HepG2 (cell line): ENCODE data around the gene HELT. TPM values are rescaled to one million over a fixed set of nuclear protein-coding genes. Genes with fewer than 3 reads are reported as not detected.

Experiments used
- ATAC-seq: fragments of 200-7000 bp; cut with Tn5 transposase; 3 replicates; pipeline ENCODE4 v1.9.1; 2020; ENCODE audit warnings: mild to moderate bottlenecking, moderate library complexity
- BruUV-seq: library from RNA; stranded (reverse); fragments of 400-500 nt; replicated peaks from 2 replicates; lab custom pipeline; 2021; lab: Mats Ljungman, UMichigan
- CTCF ChIA-PET: fragments of 300-600 bp; formaldehyde crosslinking; extraction: SDS; loops from one replicate; lab custom pipeline; 2021; ENCODE audit warnings: low total read pairs, inconsistent platforms, low intra/inter-chr PET ratio; lab: Yijun Ruan, JAX
- POLR2A ChIA-PET: fragments of 350-600 bp; sonication (Branson Sonifier 250); formaldehyde crosslinking; loops from one replicate; lab custom pipeline; 2020; ENCODE audit warnings: antibody characterized with exemption, inconsistent platforms; lab: Yijun Ruan, JAX
- DNase-seq: peaks from one replicate; pipeline ENCODE4 v3.0.0-alpha.2; 2015; ENCODE audit warnings: low spot score
- FAIRE-seq: peaks from 3 replicates; lab custom pipeline; 2011; peaks lifted over from hg19 to GRCh38; lab: Jason Lieb, UNC
- H2AFZ ChIP-seq: one replicate; pipeline ENCODE4 v1.6.1; 2011; ENCODE audit warnings: low read length, inconsistent platforms
- H3K27ac ChIP-seq: fragments of 300-600 bp; 3 replicates; pipeline ENCODE4 v1.8.0; 2011; ENCODE audit warnings: mixed run types, mild to moderate bottlenecking, mixed read lengths, low read length, inconsistent platforms; ENCODE audit not compliant: insufficient read depth; ENCODE audit errors: extremely low read length
- H3K27me3 ChIP-seq, 2 experiments: fragments of 200-600 bp in 1 of 2; 2 replicates in 1 of 2; 3 replicates in 1 of 2; pipeline versions ENCODE4 v1.6.0 to v1.8.0; 2011; ENCODE audit warnings: low read length in 2 of 2, mild to moderate bottlenecking in 2 of 2, moderate library complexity in 2 of 2, inconsistent platforms in 1 of 2; ENCODE audit not compliant: insufficient read depth in 2 of 2, control insufficient read depth in 1 of 2
- H3K36me3 ChIP-seq, 2 experiments: fragments of 200-600 bp in 1 of 2; replicated peaks in 1 of 2; 2 replicates in 1 of 2; 3 replicates in 1 of 2; pipeline versions ENCODE4 v1.5.1 to v1.8.0; 2011; ENCODE audit warnings: low read length in 2 of 2, inconsistent platforms in 1 of 2; ENCODE audit not compliant: insufficient read depth in 2 of 2, control insufficient read depth in 1 of 2
- H3K4me1 ChIP-seq: 2 replicates; pipeline ENCODE4 v1.5.1; 2012; ENCODE audit warnings: low read length, inconsistent platforms; ENCODE audit not compliant: insufficient read depth
- H3K4me2 ChIP-seq: 2 replicates; pipeline ENCODE4 v1.6.0; 2011; ENCODE audit warnings: low read depth, low read length, inconsistent platforms
- H3K4me3 ChIP-seq, 3 experiments: fragments of 200-600 bp in 1 of 3; sonication (generic), shearing (Covaris generic) in 1 of 3; replicated peaks in 1 of 3; 2 replicates each; pipeline ENCODE4 v1.5.1; 2011 to 2016; ENCODE audit warnings: low read length in 3 of 3, inconsistent platforms in 2 of 3, low read depth in 2 of 3, mild to moderate bottlenecking in 2 of 3, control low read depth in 1 of 3, mixed read lengths in 1 of 3; ENCODE audit not compliant: insufficient read depth in 1 of 3
- H3K79me2 ChIP-seq: one replicate; pipeline ENCODE4 v1.6.1; 2011; ENCODE audit warnings: low read length, inconsistent platforms; ENCODE audit not compliant: insufficient read depth
- H3K9ac ChIP-seq: 2 replicates; pipeline ENCODE4 v1.6.0; 2011; ENCODE audit warnings: mild to moderate bottlenecking, low read depth, low read length, inconsistent platforms; ENCODE audit not compliant: insufficient read depth
- H3K9me3 ChIP-seq: 2 replicates; pipeline ENCODE4 v1.5.1; 2012; ENCODE audit warnings: mild to moderate bottlenecking, low read length
- H4K20me1 ChIP-seq: 2 replicates; pipeline ENCODE4 v1.6.0; 2011; ENCODE audit warnings: inconsistent platforms, mild to moderate bottlenecking, low read length, moderate library complexity; ENCODE audit not compliant: insufficient read depth
- CEBPG ChIP-seq: IDR thresholded peaks from 2 replicates; pipeline ENCODE4 v1.6.1; 2016
- DNMT1 ChIP-seq: sonication (generic); formaldehyde crosslinking; IDR thresholded peaks from 2 replicates; pipeline ENCODE4 v1.5.1; 2020; ENCODE audit warnings: mild to moderate bottlenecking, missing genetic modification reagents
- HIC2 ChIP-seq: sonication (generic); formaldehyde crosslinking; IDR thresholded peaks from 2 replicates; pipeline ENCODE4 v1.9.0; 2022; ENCODE audit warnings: low read depth, missing genetic modification reagents
- KDM5A ChIP-seq: fragments of 200-600 bp; sonication (generic); IDR thresholded peaks from 2 replicates; pipeline ENCODE4 v1.7.0; 2018; ENCODE audit warnings: antibody characterized with exemption, mild to moderate bottlenecking, low read length, borderline replicate concordance
- MED13 ChIP-seq: sonication (generic); formaldehyde crosslinking; IDR thresholded peaks from 2 replicates; pipeline ENCODE4 v1.5.0; 2020; ENCODE audit warnings: missing genetic modification reagents
- MXI1 ChIP-seq: IDR thresholded peaks from 3 replicates; pipeline ENCODE4 v1.6.1; 2012; ENCODE audit warnings: low read depth, low read length, inconsistent platforms, borderline replicate concordance
- ZMYM3 ChIP-seq: sonication (generic); formaldehyde crosslinking; IDR thresholded peaks from 2 replicates; pipeline ENCODE4 v1.5.1; 2020; ENCODE audit warnings: mild to moderate bottlenecking, missing genetic modification reagents
- ZNF329 ChIP-seq: sonication (generic); formaldehyde crosslinking; IDR thresholded peaks from 2 replicates; pipeline ENCODE4 v1.9.0; 2021; ENCODE audit warnings: low read depth, mild to moderate bottlenecking, missing genetic modification reagents
- ZNF496 ChIP-seq: sonication (generic); formaldehyde crosslinking; IDR thresholded peaks from 2 replicates; pipeline ENCODE4 v1.8.1; 2023; ENCODE audit warnings: mild to moderate bottlenecking, moderate library complexity, missing genetic modification reagents; ENCODE audit not compliant: insufficient replicate concordance
- ZNF629 ChIP-seq: sonication (generic); formaldehyde crosslinking; conservative IDR thresholded peaks from 2 replicates; pipeline ENCODE4 v1.5.0; 2020; ENCODE audit warnings: missing genetic modification reagents
- ZNF737 ChIP-seq: sonication (generic); formaldehyde crosslinking; IDR thresholded peaks from 2 replicates; pipeline ENCODE4 v1.5.0; 2020; ENCODE audit warnings: missing genetic modification reagents, mild to moderate bottlenecking, borderline replicate concordance
- WGBS: methylation state at CpG from one replicate; pipeline ENCODE4 v1.1.6; 2017; ENCODE audit warnings: low lambda C conversion rate; 5-methylcytosine and 5-hydroxymethylcytosine counted together
- in situ Hi-C: cut with HindIII; loops from 2 replicates; pipeline ENCODE4 v1.10.0; 2017; ENCODE audit warnings: low pct_unique_long_range_greater_than_20kb; ENCODE audit not compliant: extremely low pct_ligation_motif_present
- intact Hi-C: fragments of 100-400 bp; cut with micrococcal nuclease; formaldehyde crosslinking; loops from one replicate; pipeline ENCODE4 v1.10.0; 2022; ENCODE audit not compliant: unreplicated experiment
- polyA plus RNA-seq, 8 experiments: library from polyadenylated mRNA; depleted of rRNA in 3 of 8; stranded (reverse) in 7 of 8; unstranded in 1 of 8; fragments of >200 nt; fragmentation: Illumina TruSeq in 4 of 8; extraction: Trizol in 4 of 8; gene quantifications; 2 replicates each; pipeline versions ENCODE4 v1.2.1 to v1.2.3, GENCODE V29; 2011 to 2016; ENCODE audit warnings: low read depth in 4 of 8, missing spikeins in 1 of 8, mixed read lengths in 1 of 8; ENCODE audit not compliant: insufficient read depth in 1 of 8
- total RNA-seq, 5 experiments: library from RNA; depleted of rRNA; stranded (reverse); fragments of >200 nt; fragmentation: Illumina TruSeq; extraction: Trizol; gene quantifications; 2 replicates each; pipeline ENCODE4 v1.2.3, GENCODE V29; 2016; ENCODE audit warnings: low read depth in 1 of 5
- TF ChIP-seq, protein P1 (sequence below): sonication (generic); formaldehyde crosslinking; IDR thresholded peaks from 2 replicates; pipeline ENCODE4 v1.5.0; 2020; ENCODE audit warnings: missing genetic modification reagents, mild to moderate bottlenecking, borderline replicate concordance

The HELT gene
- total and polyA plus RNA-seq, 2 of the 13 experiments (the other 11 are each of a cell fraction or from before 2014, with no cell fraction given) = not detected

DNA sequence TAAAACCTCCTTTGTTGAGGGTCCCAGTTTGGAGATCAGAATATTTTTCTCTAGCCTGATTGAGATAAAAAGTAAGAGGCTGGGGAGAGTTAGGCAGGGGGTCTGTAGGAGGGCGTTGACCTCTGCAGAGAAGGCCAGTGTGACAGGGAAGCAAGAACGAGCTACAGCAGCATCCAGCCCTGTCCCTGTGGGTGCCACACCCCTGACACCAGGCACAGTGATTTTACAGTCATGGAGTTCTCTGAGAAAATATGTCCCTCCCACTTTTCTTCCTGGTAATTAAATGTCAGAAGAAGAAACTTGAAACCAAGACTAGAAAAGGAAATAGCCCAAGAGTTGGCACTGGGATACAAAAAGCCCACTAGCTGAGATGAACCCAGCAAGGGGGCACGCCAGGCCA lies 25.0 kb upstream of the HELT start:
- Histone ChIP-seq H3K4me3 (no peak overlapping the region), H3K9me3 (no peaks in the 10 kb centered on the region), H2AFZ (no peak overlapping the region), H3K79me2 (no peaks in the 10 kb centered on the region), H3K27me3 (peaks cover 5 to 35% of the 10 kb centered on the region in 2 experiments; a peak in 4 of 5 replicates), H3K36me3 (no peaks in the 10 kb centered on the region), H3K9ac (no peak overlapping the region), H3K4me2 (no peak overlapping the region), H4K20me1 (no peaks in the 10 kb centered on the region), H3K27ac (no peak overlapping the region), H3K4me1 (no peaks in the 10 kb centered on the region)
- WGBS = 21% methylated on average over 3 of the region's 3 CpGs
- in situ Hi-C loops (no loop called here), intact Hi-C loops (no loop called here)
- DNase-seq = no peak
- POLR2A ChIA-PET = no interaction called here
- ATAC-seq = no peak
- FAIRE-seq = no peak
- CTCF ChIA-PET = no interaction called here
- no TSS peak for BruUV-seq
- TF ChIP-seq ZNF737 (CRISPR knock-in tag) = no peak
- TF ChIP-seq, protein P1, sequence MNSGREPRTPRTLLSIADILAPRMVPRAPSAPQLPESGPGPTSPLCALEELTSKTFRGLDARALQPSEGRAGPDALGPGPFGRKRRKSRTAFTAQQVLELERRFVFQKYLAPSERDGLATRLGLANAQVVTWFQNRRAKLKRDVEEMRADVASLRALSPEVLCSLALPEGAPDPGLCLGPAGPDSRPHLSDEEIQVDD (CRISPR knock-in tag) = no peak
- TF ChIP-seq ZNF496 (CRISPR knock-in tag) = no peak
- no peak for TF ChIP-seq MED13
- no peak for TF ChIP-seq ZNF329 (CRISPR knock-in tag)
- no peak for TF ChIP-seq KDM5A
- no peak for TF ChIP-seq ZMYM3 (CRISPR knock-in tag)
- no peak for TF ChIP-seq HIC2 (CRISPR knock-in tag)
- TF ChIP-seq MXI1 = no peak
- no peak for TF ChIP-seq CEBPG
- TF ChIP-seq ZNF629 (CRISPR knock-in tag) = no peak
- no peak for TF ChIP-seq DNMT1 (CRISPR knock-in tag)
